K562 (cell line): Measurements from ENCODE around the gene FBXO27. TPM values are rescaled to one million over a fixed set of nuclear protein-coding genes. Genes with fewer than 3 reads are reported as not detected.

Experiments
- CC2D1A ChIP-seq: fragments of 450-650 bp; IDR thresholded peaks from 2 replicates; pipeline ENCODE4 v1.6.1; 2017; ENCODE audit warnings: mild to moderate bottlenecking
- CSDE1 ChIP-seq, 2 experiments: fragments of 450-650 bp; IDR thresholded peaks; 2 replicates each; pipeline ENCODE4 v1.6.1; 2016; ENCODE audit warnings: mild to moderate bottlenecking in 1 of 2
- LCOR ChIP-seq: sonication (generic); formaldehyde crosslinking; IDR thresholded peaks from 2 replicates; pipeline ENCODE4 v1.8.0; 2022; ENCODE audit warnings: mild to moderate bottlenecking, missing genetic modification reagents
- MEIS2 ChIP-seq: fragments of 450-650 bp; IDR thresholded peaks from 2 replicates; pipeline ENCODE4 v1.6.1; 2014; ENCODE audit warnings: mild to moderate bottlenecking; ENCODE audit not compliant: partially characterized antibody
- PPARD ChIP-seq: fragments of 250-450 bp; sonication (Bioruptor Pico); IDR thresholded peaks from 2 replicates; pipeline ENCODE4 v1.8.0; 2022; ENCODE audit warnings: inconsistent platforms, mild to moderate bottlenecking, moderate library complexity
- SMARCB1 ChIP-seq: IDR thresholded peaks from 2 replicates; pipeline ENCODE4 v1.6.1; 2011; ENCODE audit warnings: improper control_type of control experiment, low read depth; ENCODE audit not compliant: insufficient read length
- TEAD2 ChIP-seq: fragments of 450-650 bp; IDR thresholded peaks from 2 replicates; pipeline ENCODE4 v1.6.1; 2016; ENCODE audit warnings: missing genetic modification characterization, control low read depth, missing compliant biosample characterization
- TRIM24 ChIP-seq, 2 experiments: fragments of 450-650 bp; IDR thresholded peaks; 2 replicates each; pipeline ENCODE4 v1.6.1; 2016
- ZBTB17 ChIP-seq: fragments of 450-650 bp; formaldehyde crosslinking; IDR thresholded peaks from 2 replicates; pipeline ENCODE4 v1.4.0; 2020; ENCODE audit warnings: mild to moderate bottlenecking
- ZNF239 ChIP-seq: fragments of 250-450 bp; sonication (Bioruptor Pico); IDR thresholded peaks from 2 replicates; pipeline ENCODE4 v1.4.0; 2020; ENCODE audit warnings: mild to moderate bottlenecking
- ZNF280B ChIP-seq: fragments of 250-450 bp; sonication (Bioruptor Pico); IDR thresholded peaks from 2 replicates; pipeline ENCODE4 v1.5.1; 2021; ENCODE audit warnings: mild to moderate bottlenecking
- ZNF444 ChIP-seq: fragments of 250-450 bp; sonication (Bioruptor Pico); IDR thresholded peaks from 2 replicates; pipeline ENCODE4 v1.4.0; 2020; ENCODE audit warnings: mild to moderate bottlenecking, moderate library complexity
- polyA plus RNA-seq, 8 experiments: library from polyadenylated mRNA; depleted of rRNA in 4 of 8; stranded (reverse) in 5 of 8; unstranded in 3 of 8; fragments of >200 nt; fragmentation: Nextera tagmentation in 2 of 8; fragmentation: Illumina TruSeq in 1 of 8; extraction: Ambion mirVana in 2 of 8; extraction: Trizol in 1 of 8; gene quantifications; 2 replicates each; pipeline versions ENCODE4 v1.2.1 to v1.2.3, GENCODE V29; 2011 to 2014; ENCODE audit warnings: inconsistent platforms in 1 of 8, missing spikeins in 1 of 8
- total RNA-seq, 7 experiments: library from RNA; depleted of rRNA in 6 of 7; stranded (reverse); fragments of >200 nt in 6 of 7; fragmentation: Illumina TruSeq in 2 of 7; extraction: Trizol in 2 of 7; gene quantifications; 2 replicates each; pipeline versions ENCODE4 v1.2.1 to v1.2.3, GENCODE V29; 2011 to 2021; ENCODE audit warnings: low replicate concordance in 1 of 7
- TF ChIP-seq, protein P1 (sequence below), 2 experiments: fragments of 450-650 bp; formaldehyde crosslinking in 1 of 2; IDR thresholded peaks; 2 replicates each; pipeline versions ENCODE4 v1.4.0 to v1.6.1; 2014 to 2020; ENCODE audit warnings: mild to moderate bottlenecking in 2 of 2, borderline replicate concordance in 1 of 2, low read depth in 1 of 2
- TF ChIP-seq, protein P2 (sequence below): fragments of 450-650 bp; IDR thresholded peaks from one replicate; pipeline ENCODE4 v1.6.1; 2018; ENCODE audit warnings: mild to moderate bottlenecking, moderate library complexity; ENCODE audit not compliant: partially characterized antibody
- TF ChIP-seq, protein P3 (sequence below): sonication (generic); formaldehyde crosslinking; IDR thresholded peaks from 2 replicates; pipeline ENCODE4 v1.8.0; 2022; ENCODE audit warnings: mild to moderate bottlenecking, low read depth, missing genetic modification reagents

FBXO27 gene
- total and polyA plus RNA-seq, 9 of the 15 experiments (the other 6 are each of a cell fraction or from before 2014, with no cell fraction given) = 1.8 to 11.0 (median 6.3) TPM

DNA sequence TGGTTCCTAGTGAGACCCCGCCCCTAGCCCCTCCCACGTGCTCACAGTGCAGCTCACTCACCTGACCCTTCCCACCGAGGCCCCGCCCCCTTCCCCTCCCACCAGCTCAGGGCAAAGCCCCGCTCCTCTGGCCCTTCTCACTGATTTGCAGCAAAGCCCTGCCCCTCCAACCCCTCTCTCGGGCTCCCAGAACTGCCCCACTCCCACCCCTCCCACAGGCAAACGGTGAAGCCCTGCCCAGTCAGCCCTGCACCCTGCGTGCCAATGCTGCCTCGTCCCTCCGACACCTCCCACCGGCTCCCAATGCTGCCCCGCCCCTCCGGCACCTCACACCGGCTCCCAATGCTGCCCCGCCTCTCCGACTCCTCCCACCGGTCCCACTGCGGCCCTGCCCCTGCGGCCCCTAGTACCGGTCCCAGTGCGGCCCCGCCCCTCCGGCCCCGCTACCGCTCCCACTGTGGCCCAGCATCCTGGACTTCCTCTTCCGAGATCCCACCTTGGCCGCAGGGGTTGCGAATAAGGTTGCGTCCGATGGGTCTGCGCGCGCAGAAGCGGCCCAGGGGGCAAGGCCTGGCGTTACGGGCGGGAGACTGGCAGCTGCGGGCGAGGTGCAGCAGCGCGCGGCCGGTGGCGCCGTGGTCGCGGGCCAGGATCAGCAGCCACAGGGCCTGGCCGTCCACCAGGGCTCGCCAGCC lies 834 bp downstream of the FBXO27 start (continued):
- TF ChIP-seq, protein P1, sequence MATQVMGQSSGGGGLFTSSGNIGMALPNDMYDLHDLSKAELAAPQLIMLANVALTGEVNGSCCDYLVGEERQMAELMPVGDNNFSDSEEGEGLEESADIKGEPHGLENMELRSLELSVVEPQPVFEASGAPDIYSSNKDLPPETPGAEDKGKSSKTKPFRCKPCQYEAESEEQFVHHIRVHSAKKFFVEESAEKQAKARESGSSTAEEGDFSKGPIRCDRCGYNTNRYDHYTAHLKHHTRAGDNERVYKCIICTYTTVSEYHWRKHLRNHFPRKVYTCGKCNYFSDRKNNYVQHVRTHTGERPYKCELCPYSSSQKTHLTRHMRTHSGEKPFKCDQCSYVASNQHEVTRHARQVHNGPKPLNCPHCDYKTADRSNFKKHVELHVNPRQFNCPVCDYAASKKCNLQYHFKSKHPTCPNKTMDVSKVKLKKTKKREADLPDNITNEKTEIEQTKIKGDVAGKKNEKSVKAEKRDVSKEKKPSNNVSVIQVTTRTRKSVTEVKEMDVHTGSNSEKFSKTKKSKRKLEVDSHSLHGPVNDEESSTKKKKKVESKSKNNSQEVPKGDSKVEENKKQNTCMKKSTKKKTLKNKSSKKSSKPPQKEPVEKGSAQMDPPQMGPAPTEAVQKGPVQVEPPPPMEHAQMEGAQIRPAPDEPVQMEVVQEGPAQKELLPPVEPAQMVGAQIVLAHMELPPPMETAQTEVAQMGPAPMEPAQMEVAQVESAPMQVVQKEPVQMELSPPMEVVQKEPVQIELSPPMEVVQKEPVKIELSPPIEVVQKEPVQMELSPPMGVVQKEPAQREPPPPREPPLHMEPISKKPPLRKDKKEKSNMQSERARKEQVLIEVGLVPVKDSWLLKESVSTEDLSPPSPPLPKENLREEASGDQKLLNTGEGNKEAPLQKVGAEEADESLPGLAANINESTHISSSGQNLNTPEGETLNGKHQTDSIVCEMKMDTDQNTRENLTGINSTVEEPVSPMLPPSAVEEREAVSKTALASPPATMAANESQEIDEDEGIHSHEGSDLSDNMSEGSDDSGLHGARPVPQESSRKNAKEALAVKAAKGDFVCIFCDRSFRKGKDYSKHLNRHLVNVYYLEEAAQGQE (IDR thresholded peaks at IDR 0.05; ENCODE audit: borderline replicate concordance) = no peak
- TF ChIP-seq, protein P1 (CRISPR knock-in tag; IDR thresholded peaks at IDR 0.05; ENCODE audit: low read depth) = no peak
- TF ChIP-seq CC2D1A = no peak
- TF ChIP-seq, protein P2, sequence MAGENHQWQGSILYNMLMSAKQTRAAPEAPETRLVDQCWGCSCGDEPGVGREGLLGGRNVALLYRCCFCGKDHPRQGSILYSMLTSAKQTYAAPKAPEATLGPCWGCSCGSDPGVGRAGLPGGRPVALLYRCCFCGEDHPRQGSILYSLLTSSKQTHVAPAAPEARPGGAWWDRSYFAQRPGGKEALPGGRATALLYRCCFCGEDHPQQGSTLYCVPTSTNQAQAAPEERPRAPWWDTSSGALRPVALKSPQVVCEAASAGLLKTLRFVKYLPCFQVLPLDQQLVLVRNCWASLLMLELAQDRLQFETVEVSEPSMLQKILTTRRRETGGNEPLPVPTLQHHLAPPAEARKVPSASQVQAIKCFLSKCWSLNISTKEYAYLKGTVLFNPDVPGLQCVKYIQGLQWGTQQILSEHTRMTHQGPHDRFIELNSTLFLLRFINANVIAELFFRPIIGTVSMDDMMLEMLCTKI = no peak
- TF ChIP-seq, protein P3, sequence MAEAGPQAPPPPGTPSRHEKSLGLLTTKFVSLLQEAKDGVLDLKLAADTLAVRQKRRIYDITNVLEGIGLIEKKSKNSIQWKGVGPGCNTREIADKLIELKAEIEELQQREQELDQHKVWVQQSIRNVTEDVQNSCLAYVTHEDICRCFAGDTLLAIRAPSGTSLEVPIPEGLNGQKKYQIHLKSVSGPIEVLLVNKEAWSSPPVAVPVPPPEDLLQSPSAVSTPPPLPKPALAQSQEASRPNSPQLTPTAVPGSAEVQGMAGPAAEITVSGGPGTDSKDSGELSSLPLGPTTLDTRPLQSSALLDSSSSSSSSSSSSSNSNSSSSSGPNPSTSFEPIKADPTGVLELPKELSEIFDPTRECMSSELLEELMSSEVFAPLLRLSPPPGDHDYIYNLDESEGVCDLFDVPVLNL (CRISPR knock-in tag) = 0 out of 2 replicates have a peak, but pooled peaks have one; percentile 37
- TF ChIP-seq ZNF444 (CRISPR knock-in tag) = no peak
- TF ChIP-seq TEAD2 (tag) = no peak
- no peak for TF ChIP-seq ZNF280B (CRISPR knock-in tag)
- TF ChIP-seq ZBTB17 (CRISPR knock-in tag) = no peak
- no peak for TF ChIP-seq TRIM24 (IDR thresholded peaks at IDR 0.05)
- TF ChIP-seq ZNF239 (CRISPR knock-in tag) = no peak
- TF ChIP-seq MEIS2 = no peak
- no peak for TF ChIP-seq PPARD (CRISPR knock-in tag)
- 0 out of 2 replicates have a peak, but pooled peaks have one; percentile 26 for TF ChIP-seq LCOR (CRISPR knock-in tag)
- no peak for TF ChIP-seq SMARCB1
- no peak for TF ChIP-seq CSDE1 (IDR thresholded peaks at IDR 0.05)
